HG02973 (cell line): ENCODE measurements around the gene CMTR1.
"Not testable (repeated sequence)": the region's sequence is repeated elsewhere in the genome, so short reads cannot be mapped to it uniquely, and the experiment has no call there.

Experiments
- ATAC-seq: cut with Tn5 transposase; IDR thresholded peaks from one replicate; pipeline ENCODE4 v1.9.1; 2021; ENCODE audit warnings: moderate library complexity; ENCODE audit not compliant: unreplicated experiment

The CMTR1 gene

GRCh38 chr6:37491171-37491829 lies 58.3 kb downstream of the CMTR1 start:
- ATAC-seq, result no peak

- ATAC-seq, result no peak
Observed at GRCh38 chr6:37491830-37492208, 58.8 kb downstream of the CMTR1 start.

GRCh38 chr6:37492236-37492972 lies 59.4 kb downstream of the CMTR1 start:
- no peak for ATAC-seq

DNA sequence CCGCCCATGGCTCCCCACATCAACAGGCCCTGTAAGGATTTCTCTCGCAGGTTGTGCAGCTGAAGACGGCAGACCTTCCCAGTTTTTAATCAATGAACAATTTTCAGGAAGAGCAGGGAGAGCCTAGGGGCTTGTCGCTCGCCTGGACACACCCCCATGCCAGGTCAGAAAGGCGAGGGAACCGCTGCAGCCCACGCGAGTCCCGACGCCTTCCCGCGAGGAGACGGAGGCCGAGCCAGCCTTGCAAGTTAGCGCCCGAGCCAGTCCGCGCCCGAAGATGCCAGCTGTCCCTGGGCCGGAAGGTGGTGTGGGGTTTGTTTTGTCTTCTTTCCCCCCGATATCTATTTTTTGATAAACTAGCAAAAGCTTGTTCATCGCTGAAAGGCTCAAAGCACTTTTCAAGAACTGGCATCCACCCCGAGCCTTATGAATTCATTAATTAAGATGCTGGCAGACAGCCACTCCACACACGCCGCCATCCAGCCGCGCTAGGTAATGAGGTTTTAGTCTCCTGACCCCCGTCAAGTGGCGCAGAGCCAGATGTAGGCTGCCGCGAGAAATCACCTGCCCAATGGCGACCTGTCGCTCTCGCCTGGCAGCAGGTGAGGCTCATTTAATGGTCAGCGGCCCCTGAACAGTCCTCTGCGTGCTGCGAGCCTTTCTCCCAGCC lies 60.1 kb downstream of the CMTR1 start:
- ATAC-seq, result no peak

- no peak for ATAC-seq
Observed at GRCh38 chr6:37493661-37493995, 60.6 kb downstream of the CMTR1 start.

- ATAC-seq, result no peak
Observed at GRCh38 chr6:37495244-37495934, 62.4 kb downstream of the CMTR1 start.

DNA sequence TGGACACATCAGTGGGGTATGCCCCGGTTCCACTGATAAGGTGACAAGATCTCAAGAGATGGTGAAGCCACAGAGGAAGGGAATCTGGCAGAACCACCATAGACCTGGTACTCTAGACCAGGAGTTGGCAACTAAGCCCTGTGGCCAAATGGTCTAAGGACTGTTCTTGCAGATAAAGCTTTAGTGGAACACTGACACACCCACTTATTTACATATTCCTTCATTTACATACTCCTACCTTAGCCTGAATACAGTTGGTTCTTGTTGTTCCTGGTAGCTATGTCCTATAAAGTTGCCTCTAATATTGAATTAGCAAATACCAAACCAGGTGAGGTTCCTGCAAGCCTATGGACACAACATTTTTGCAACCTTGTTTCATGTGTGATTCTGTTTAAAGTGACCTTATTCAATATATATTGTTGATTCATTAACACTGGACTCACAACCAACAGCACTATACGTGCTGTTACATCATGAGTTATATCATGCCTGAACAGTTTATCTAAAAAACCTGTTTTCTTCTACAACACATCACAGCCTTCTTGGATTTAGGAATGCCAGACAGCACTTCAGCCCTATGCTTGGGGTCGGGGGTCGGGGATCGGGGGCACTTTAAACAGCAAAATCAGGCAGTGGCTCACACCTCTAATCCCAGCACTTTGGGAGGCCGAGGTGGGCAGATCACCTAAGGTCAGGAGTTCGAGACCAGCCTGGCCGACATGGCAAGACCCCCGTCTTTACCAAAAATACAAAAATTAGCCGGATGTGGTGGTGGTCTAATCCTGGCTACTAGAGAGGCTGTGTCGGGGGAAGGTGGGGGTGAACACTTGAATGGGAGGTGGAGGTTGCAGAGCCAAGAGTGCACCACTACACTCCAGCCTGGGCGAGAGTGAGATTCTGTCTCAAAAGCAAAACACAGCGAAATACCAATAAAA lies 64.2 kb downstream of the CMTR1 start:
- no peak for ATAC-seq

- ATAC-seq, result peak; percentile 84
Observed at GRCh38 chr6:37499433-37500293, 66.6 kb downstream of the CMTR1 start, which contains the start of gene CCDC167. Gene CCDC167, minus strand, starts transcription at chr6:37499893. Its CDS starts 30 bp downstream, at chr6:37499863.

GRCh38 chr6:37500294-37500608 lies 67.2 kb downstream of the CMTR1 start:
- no peak for ATAC-seq

- not testable (repeated sequence) for ATAC-seq
Observed at GRCh38 chr6:37500904-37501303, 67.9 kb downstream of the CMTR1 start.

GRCh38 chr6:37501632-37502491 lies 68.8 kb downstream of the CMTR1 start:
- ATAC-seq, result no peak

- ATAC-seq, result no peak
Observed at GRCh38 chr6:37502703-37503291, 69.8 kb downstream of the CMTR1 start.

- ATAC-seq, result no peak
Observed at GRCh38 chr6:37503309-37503965, 70.4 kb downstream of the CMTR1 start.

DNA sequence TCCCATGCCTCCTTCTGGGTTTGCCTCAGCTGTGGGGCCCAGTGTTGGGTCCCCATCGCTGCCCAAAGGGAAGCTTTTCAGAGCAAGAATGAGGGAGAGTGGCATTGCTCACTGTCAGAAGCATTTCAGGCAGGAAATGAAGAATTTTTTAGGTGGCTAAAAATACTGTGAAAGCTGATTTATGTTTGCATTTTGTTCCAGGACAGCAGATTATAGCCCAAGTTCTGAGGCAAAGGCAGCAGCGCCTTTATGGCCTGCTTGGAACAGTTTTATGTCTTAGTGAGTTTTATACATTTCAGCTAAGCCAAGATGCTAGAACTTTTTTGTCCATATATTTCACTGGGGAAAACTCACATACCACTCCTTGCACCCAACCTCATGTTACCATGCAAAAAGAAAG lies 71.0 kb downstream of the CMTR1 start:
- ATAC-seq, result no peak

DNA sequence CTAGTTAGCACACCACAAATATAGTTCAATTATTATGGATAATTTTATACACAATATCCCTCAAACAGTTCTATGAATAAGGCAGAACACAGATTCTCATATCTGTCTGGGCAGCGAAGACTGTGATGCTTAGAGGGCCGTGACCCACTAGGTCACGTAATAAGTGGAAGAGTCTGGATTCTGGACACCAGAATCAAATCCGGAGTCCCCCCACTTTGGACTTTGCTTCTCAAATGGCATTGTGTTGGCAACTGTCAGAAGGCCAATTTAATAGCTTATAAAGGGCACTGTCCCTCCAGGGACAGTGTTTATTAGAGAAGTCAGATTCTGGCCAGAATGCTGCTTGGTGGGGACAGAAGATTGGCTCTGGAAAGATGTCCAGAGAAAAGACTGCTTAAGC lies 73.5 kb downstream of the CMTR1 start:
- ATAC-seq, result no peak

DNA sequence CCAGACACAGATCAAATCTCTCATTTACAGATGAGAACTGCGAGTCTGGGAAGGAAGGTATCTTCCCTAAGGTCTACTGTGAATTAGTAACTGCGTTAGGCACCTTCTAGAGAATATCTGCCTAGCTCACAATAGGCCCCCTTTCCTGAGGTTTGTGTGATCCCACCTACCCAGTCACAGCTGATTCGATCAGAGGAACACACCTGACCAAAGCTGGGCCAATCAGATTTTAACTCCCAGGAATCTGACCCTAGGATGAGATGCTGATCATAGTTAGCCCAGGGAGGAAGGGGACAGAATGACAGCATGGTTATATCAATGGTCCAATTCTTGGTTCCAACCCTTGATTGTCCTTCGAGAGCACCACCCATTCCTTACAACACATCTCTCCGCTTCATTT lies 74.1 kb downstream of the CMTR1 start:
- ATAC-seq, result no peak

- no peak for ATAC-seq
Observed at GRCh38 chr6:37507690-37508421, 74.8 kb downstream of the CMTR1 start.
